KMS-11 (cell line): ENCODE results near the gene RC3H1.

Experiments
- H2AFZ ChIP-seq: fragments of 200-600 bp; sonication (generic); 2 replicates; pipeline ENCODE4 v1.6.1; 2016; ENCODE audit warnings: antibody characterized with exemption, mixed run types, low read depth
- H3K27ac ChIP-seq: fragments of 200-600 bp; sonication (generic); 2 replicates; pipeline ENCODE4 v1.6.1; 2016; ENCODE audit warnings: mild to moderate bottlenecking, mixed run types
- H3K27me3 ChIP-seq: fragments of 200-600 bp; sonication (generic); 2 replicates; pipeline ENCODE4 v1.6.1; 2017; ENCODE audit warnings: mild to moderate bottlenecking, low read depth, mixed run types, moderate library complexity; ENCODE audit not compliant: insufficient read depth
- H3K36me3 ChIP-seq: fragments of 200-600 bp; sonication (generic); 2 replicates; pipeline ENCODE4 v1.6.1; 2017; ENCODE audit warnings: mild to moderate bottlenecking, mixed run types; ENCODE audit not compliant: insufficient read depth
- H3K4me1 ChIP-seq: fragments of 200-600 bp; sonication (generic); 2 replicates; pipeline ENCODE4 v1.6.1; 2016; ENCODE audit warnings: mild to moderate bottlenecking, low read depth, mixed run types; ENCODE audit not compliant: poor library complexity, severe bottlenecking
- H3K4me2 ChIP-seq: fragments of 200-600 bp; sonication (generic); 2 replicates; pipeline ENCODE4 v1.7.0; 2016; ENCODE audit warnings: mild to moderate bottlenecking, mixed run types
- H3K4me3 ChIP-seq: fragments of 200-600 bp; sonication (generic); IDR thresholded peaks from 2 replicates; pipeline ENCODE4 v1.6.1; 2017; ENCODE audit warnings: low read depth, low read length, mixed read lengths; ENCODE audit not compliant: insufficient read depth
- H3K79me2 ChIP-seq: fragments of 200-600 bp; sonication (generic); 2 replicates; pipeline ENCODE4 v1.6.1; 2016; ENCODE audit warnings: low read depth, mixed run types; ENCODE audit not compliant: insufficient read depth
- H3K9ac ChIP-seq: fragments of 200-600 bp; sonication (generic); 2 replicates; pipeline ENCODE4 v1.6.1; 2016; ENCODE audit warnings: mild to moderate bottlenecking, mixed run types
- H4K20me1 ChIP-seq: fragments of 200-600 bp; sonication (generic); 2 replicates; pipeline ENCODE4 v1.6.1; 2016; ENCODE audit warnings: mild to moderate bottlenecking, mixed run types; ENCODE audit not compliant: insufficient read depth
- CTCF ChIP-seq: fragments of 200-600 bp; sonication (generic); conservative IDR thresholded peaks from 2 replicates; pipeline ENCODE4 v1.6.1; 2017; ENCODE audit warnings: low read depth, mild to moderate bottlenecking, antibody characterized with exemption, low read length, moderate library complexity, mixed read lengths

RC3H1 gene

GRCh38 chr1:173903827-173904531, 118.2 kb downstream of the RC3H1 start:
- Histone ChIP-seq H3K4me1 (peaks cover 15% of the 10 kb centered on the region), H3K4me2 (no peak overlapping the region), H3K4me3 (no peak overlapping the region), H2AFZ (no peak overlapping the region), H3K79me2 (no peaks in the 10 kb centered on the region), H4K20me1 (no peaks in the 10 kb centered on the region), H3K27ac (no peak overlapping the region), H3K9ac (no peak overlapping the region), H3K36me3 (no peaks in the 10 kb centered on the region), H3K27me3 (no peaks in the 10 kb centered on the region)
- TF ChIP-seq CTCF = no peak

- no peak for TF ChIP-seq CTCF
- H3K36me3 ChIP-seq = no peaks in the 10 kb centered on the region
- H2AFZ ChIP-seq = no peak overlapping the region
- no peak overlapping the region for H3K27ac ChIP-seq
- no peak overlapping the region for H3K4me3 ChIP-seq
- H3K4me2 ChIP-seq = peak overlapping the region; percentile 30; the same call in 1 of the 2 replicates
- peaks cover 15% of the 10 kb centered on the region for H3K4me1 ChIP-seq
- H3K79me2 ChIP-seq = no peaks in the 10 kb centered on the region
- H3K27me3 ChIP-seq = no peaks in the 10 kb centered on the region
- no peaks in the 10 kb centered on the region for H4K20me1 ChIP-seq
- no peak overlapping the region for H3K9ac ChIP-seq
Observed at GRCh38 chr1:173900992-173901391, 121.2 kb downstream of the RC3H1 start.

GRCh38 chr1:173900427-173900826, 121.7 kb downstream of the RC3H1 start:
- no peaks in the 10 kb centered on the region for H3K36me3 ChIP-seq
- no peaks in the 10 kb centered on the region for H4K20me1 ChIP-seq
- H2AFZ ChIP-seq = no peak overlapping the region
- no peak overlapping the region for H3K27ac ChIP-seq
- H3K4me2 ChIP-seq = peak overlapping the region; percentile 30; the same call in 1 of the 2 replicates
- no peaks in the 10 kb centered on the region for H3K27me3 ChIP-seq
- peaks cover 15% of the 10 kb centered on the region for H3K4me1 ChIP-seq
- no peak overlapping the region for H3K9ac ChIP-seq
- TF ChIP-seq CTCF = no peak
- no peaks in the 10 kb centered on the region for H3K79me2 ChIP-seq
- no peak overlapping the region for H3K4me3 ChIP-seq

GRCh38 chr1:173894189-173894588, 128.0 kb downstream of the RC3H1 start:
- Histone ChIP-seq H3K27me3 (no peaks in the 10 kb centered on the region), H3K4me3 (no peak overlapping the region), H3K4me1 (no peaks in the 10 kb centered on the region), H2AFZ (no peak overlapping the region), H3K79me2 (no peaks in the 10 kb centered on the region), H4K20me1 (no peaks in the 10 kb centered on the region), H3K36me3 (no peaks in the 10 kb centered on the region), H3K4me2 (no peak overlapping the region), H3K27ac (no peak overlapping the region), H3K9ac (no peak overlapping the region)
- no peak for TF ChIP-seq CTCF
